ENCODE results near the gene KRTAP5-2.

- TF ChIP-seq, protein P1, sequence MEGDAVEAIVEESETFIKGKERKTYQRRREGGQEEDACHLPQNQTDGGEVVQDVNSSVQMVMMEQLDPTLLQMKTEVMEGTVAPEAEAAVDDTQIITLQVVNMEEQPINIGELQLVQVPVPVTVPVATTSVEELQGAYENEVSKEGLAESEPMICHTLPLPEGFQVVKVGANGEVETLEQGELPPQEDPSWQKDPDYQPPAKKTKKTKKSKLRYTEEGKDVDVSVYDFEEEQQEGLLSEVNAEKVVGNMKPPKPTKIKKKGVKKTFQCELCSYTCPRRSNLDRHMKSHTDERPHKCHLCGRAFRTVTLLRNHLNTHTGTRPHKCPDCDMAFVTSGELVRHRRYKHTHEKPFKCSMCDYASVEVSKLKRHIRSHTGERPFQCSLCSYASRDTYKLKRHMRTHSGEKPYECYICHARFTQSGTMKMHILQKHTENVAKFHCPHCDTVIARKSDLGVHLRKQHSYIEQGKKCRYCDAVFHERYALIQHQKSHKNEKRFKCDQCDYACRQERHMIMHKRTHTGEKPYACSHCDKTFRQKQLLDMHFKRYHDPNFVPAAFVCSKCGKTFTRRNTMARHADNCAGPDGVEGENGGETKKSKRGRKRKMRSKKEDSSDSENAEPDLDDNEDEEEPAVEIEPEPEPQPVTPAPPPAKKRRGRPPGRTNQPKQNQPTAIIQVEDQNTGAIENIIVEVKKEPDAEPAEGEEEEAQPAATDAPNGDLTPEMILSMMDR (IDR thresholded peaks at IDR 0.05; ENCODE audit: borderline replicate concordance, extremely low read depth, low read length, poor library complexity, severe bottlenecking) = no peak
- no peak for TF ChIP-seq EZH2 (IDR thresholded peaks at IDR 0.05; ENCODE audit: borderline replicate concordance, low read depth, low read length, severe bottlenecking)
Measured at GRCh38 chr11:1558775-1559110, 39.4 kb downstream of the KRTAP5-2 start.

Data from DND-41 (cell line).